SK-N-SH (cell line): ENCODE results near the gene PRR23A. TPM values are rescaled to one million over a fixed set of nuclear protein-coding genes. Genes with fewer than 3 reads are reported as not detected.

Experiments
- CTCF ChIA-PET: fragments of 300-600, 350-600 bp; formaldehyde crosslinking; extraction: SDS; loops from one replicate; lab custom pipeline; 2021; lab: Yijun Ruan, JAX
- POLR2A ChIA-PET: fragments of 350-600 bp; sonication (Branson Sonifier 250); formaldehyde crosslinking; extraction: SDS; loops from one replicate; lab custom pipeline; 2020; ENCODE audit warnings: antibody characterized with exemption, inconsistent platforms; lab: Yijun Ruan, JAX
- DNase-seq: peaks from one replicate; pipeline ENCODE4 v3.0.0; 2012
- H2AFZ ChIP-seq: fragments of 200-600 bp; sonication (generic); 2 replicates; pipeline ENCODE4 v1.8.1; 2016; ENCODE audit warnings: antibody characterized with exemption, mild to moderate bottlenecking, low read depth
- H3F3A ChIP-seq: fragments of 200-600 bp; sonication (generic); replicated peaks from 2 replicates; pipeline ENCODE3; 2016; ENCODE audit warnings: antibody characterized with exemption, mild to moderate bottlenecking; ENCODE audit not compliant: insufficient read depth
- H3K27ac ChIP-seq, 2 experiments: fragments of 200-500 bp in 1 of 2; fragments of 200-600 bp in 1 of 2; sonication (Bioruptor generic) in 1 of 2; sonication (generic), shearing (Covaris generic) in 1 of 2; 2 replicates each; pipeline versions ENCODE4 v1.5.1 to v1.6.1; 2014 to 2016; ENCODE audit warnings: low read depth in 2 of 2, inconsistent platforms in 1 of 2, low read length in 1 of 2, mild to moderate bottlenecking in 1 of 2, mixed read lengths in 1 of 2
- H3K27me3 ChIP-seq: fragments of 200-600 bp; sonication (generic), shearing (Covaris generic); 2 replicates; pipeline ENCODE4 v1.6.1; 2016; ENCODE audit warnings: mixed run types; ENCODE audit not compliant: insufficient read depth
- H3K36me3 ChIP-seq, 2 experiments: fragments of 200-500 bp in 1 of 2; fragments of 200-600 bp in 1 of 2; sonication (Bioruptor generic) in 1 of 2; sonication (generic) in 1 of 2; replicated peaks in 1 of 2; 2 replicates each; pipeline versions ENCODE3 to v1.5.1; 2014 to 2016; ENCODE audit warnings: low read length in 1 of 2, mild to moderate bottlenecking in 1 of 2; ENCODE audit not compliant: insufficient read depth in 2 of 2, control insufficient read depth in 1 of 2
- H3K4me1 ChIP-seq, 2 experiments: fragments of 200-500 bp in 1 of 2; fragments of 200-600 bp in 1 of 2; sonication (Bioruptor generic) in 1 of 2; sonication (generic), shearing (Covaris generic) in 1 of 2; 2 replicates each; pipeline versions ENCODE4 v1.5.1 to v1.6.1; 2014 to 2016; ENCODE audit warnings: low read depth in 1 of 2, low read length in 1 of 2, mixed run types in 1 of 2; ENCODE audit not compliant: insufficient read depth in 2 of 2, control insufficient read depth in 1 of 2
- H3K4me2 ChIP-seq: fragments of 200-600 bp; sonication (generic), shearing (Covaris generic); 2 replicates; pipeline ENCODE4 v1.6.1; 2017; ENCODE audit warnings: mixed run types
- H3K4me3 ChIP-seq, 2 experiments: fragments of 200-500 bp in 1 of 2; fragments of 200-600 bp in 1 of 2; sonication (Bioruptor generic) in 1 of 2; sonication (generic), shearing (Covaris generic) in 1 of 2; 2 replicates each; pipeline versions ENCODE4 v1.5.1 to v1.8.1; 2014 to 2016; ENCODE audit warnings: low read depth in 2 of 2, inconsistent platforms in 1 of 2, low read length in 1 of 2, mild to moderate bottlenecking in 1 of 2, mixed read lengths in 1 of 2, moderate library complexity in 1 of 2
- H3K79me2 ChIP-seq: fragments of 200-600 bp; sonication (generic); 2 replicates; pipeline ENCODE4 v1.8.1; 2017; ENCODE audit warnings: mild to moderate bottlenecking; ENCODE audit not compliant: insufficient read depth
- H3K9ac ChIP-seq: fragments of 200-600 bp; sonication (generic); 2 replicates; pipeline ENCODE4 v1.6.1; 2017; ENCODE audit warnings: mixed run types
- H3K9me2 ChIP-seq: fragments of 200-600 bp; sonication (generic); 2 replicates; pipeline ENCODE4 v1.6.1; 2017; ENCODE audit warnings: mixed run types
- H3K9me3 ChIP-seq: fragments of 200-600 bp; sonication (generic); 2 replicates; pipeline ENCODE4 v1.6.1; 2017; ENCODE audit warnings: mixed run types, mild to moderate bottlenecking, moderate library complexity
- H4K20me1 ChIP-seq: fragments of 200-600 bp; sonication (generic); 2 replicates; pipeline ENCODE4 v1.6.1; 2017; ENCODE audit warnings: mild to moderate bottlenecking, mixed run types; ENCODE audit not compliant: insufficient read depth
- EP300 ChIP-seq, 2 experiments: IDR thresholded peaks; 2 replicates each; pipeline versions ENCODE4 v1.4.0 to v1.6.1; 2012; ENCODE audit warnings: borderline replicate concordance in 1 of 2, low read depth in 1 of 2, low read length in 1 of 2
- EZH2phosphoT487 ChIP-seq: fragments of 200-600 bp; sonication (generic); IDR thresholded peaks from 2 replicates; pipeline ENCODE4 v1.6.1; 2017; ENCODE audit warnings: low read depth, mixed run types, mild to moderate bottlenecking, antibody characterized with exemption, moderate library complexity, borderline replicate concordance
- FOSL2 ChIP-seq: IDR thresholded peaks from 2 replicates; pipeline ENCODE4 v1.4.0; 2012; ENCODE audit warnings: low read depth, mild to moderate bottlenecking, moderate library complexity, borderline replicate concordance
- FOXJ3 ChIP-seq: sonication (generic); formaldehyde crosslinking; IDR thresholded peaks from 2 replicates; pipeline ENCODE4 v1.5.1; 2020; ENCODE audit warnings: mild to moderate bottlenecking, missing genetic modification reagents
- MAX ChIP-seq: IDR thresholded peaks from 2 replicates; pipeline ENCODE4 v1.4.0; 2012; ENCODE audit warnings: low read depth
- RAD21 ChIP-seq: IDR thresholded peaks from 2 replicates; pipeline ENCODE4 v1.6.1; 2012; ENCODE audit warnings: mild to moderate bottlenecking, low read length
- RCOR1 ChIP-seq: fragments of 150-350 bp; IDR thresholded peaks from 2 replicates; pipeline ENCODE4 v1.6.1; 2017; ENCODE audit warnings: antibody characterized with exemption, low read length
- REST ChIP-seq: IDR thresholded peaks from 2 replicates; pipeline ENCODE4 v1.6.1; 2012; ENCODE audit warnings: mild to moderate bottlenecking, low read depth, low read length, moderate library complexity
- RFX5 ChIP-seq: IDR thresholded peaks from 2 replicates; pipeline ENCODE4 v1.6.1; 2012; ENCODE audit warnings: mild to moderate bottlenecking, improper control_type of control experiment, low read length
- RXRA ChIP-seq: IDR thresholded peaks from 2 replicates; pipeline ENCODE4 v1.4.0; 2012; ENCODE audit warnings: low read depth, mild to moderate bottlenecking, borderline replicate concordance
- TAF1 ChIP-seq: IDR thresholded peaks from 2 replicates; pipeline ENCODE4 v1.6.1; 2012; ENCODE audit warnings: low read depth, mild to moderate bottlenecking, low read length, moderate library complexity, borderline replicate concordance
- ZBTB33 ChIP-seq: IDR thresholded peaks from 2 replicates; pipeline ENCODE4 v1.4.0; 2012; ENCODE audit warnings: low read depth, borderline replicate concordance
- WGBS: methylation state at CpG from one replicate; pipeline ENCODE4 v1.1.6; 2017; ENCODE audit warnings: low lambda C conversion rate; 5-methylcytosine and 5-hydroxymethylcytosine counted together
- polyA plus RNA-seq, 3 experiments: library from polyadenylated mRNA; depleted of rRNA; stranded (reverse); fragments of >200 nt; gene quantifications; 2 replicates each; pipeline ENCODE4 v1.2.3, GENCODE V29; 2012

The PRR23A gene
- polyA plus RNA-seq, 1 of the 3 experiments (the other 2 are of a cell fraction), result not detected

GRCh38 chr3:138995706-138996105, 10.4 kb downstream of the PRR23A start:
- Histone ChIP-seq H3K9me2 (no peaks in the 10 kb centered on the region), H4K20me1 (no peaks in the 10 kb centered on the region), H3K4me1 (no peaks in the 10 kb centered on the region), H3K79me2 (no peaks in the 10 kb centered on the region), H3K4me2 (no peak overlapping the region), H3F3A (no peaks in the 10 kb centered on the region), H3K36me3 (no peaks in the 10 kb centered on the region), H2AFZ (no peak overlapping the region), H3K27ac (no peak overlapping the region)
- CTCF ChIA-PET, result no interaction called here
- POLR2A ChIA-PET, result no interaction called here
- no peak for DNase-seq
- no peak for TF ChIP-seq EP300 (IDR thresholded peaks at IDR 0.05; ENCODE audit: borderline replicate concordance in 1 of 2, low read depth in 1 of 2, low read length in 1 of 2)
- no peak for TF ChIP-seq RFX5
- no peak for TF ChIP-seq RXRA
- TF ChIP-seq FOSL2, result no peak
- TF ChIP-seq RAD21, result no peak
- TF ChIP-seq FOXJ3, result no peak
- TF ChIP-seq TAF1, result no peak
- TF ChIP-seq ZBTB33, result no peak
- TF ChIP-seq MAX, result no peak
- no peak for TF ChIP-seq EZH2phosphoT487
- no peak for TF ChIP-seq RCOR1
- TF ChIP-seq REST, result no peak
- TF ChIP-seq, all 33 proteins: peak for 0
- Histone ChIP-seq H3K9ac (no peak overlapping the region), H3K4me3 (no peak overlapping the region), H3K9me3 (no peaks in the 10 kb centered on the region; the same call in 1 of the 2 replicates), H3K27me3 (no peaks in the 10 kb centered on the region)
- 0% methylated on average over 1 of the region's 1 CpG for WGBS
